Fibroblast of the aortic adventitia (primary cell): Measurements from ENCODE around the gene TRAM2. TPM values are rescaled to one million over a fixed set of nuclear protein-coding genes. Genes with fewer than 3 reads are reported as not detected.

Experiments
- DNase-seq: peaks from one replicate; pipeline ENCODE4 v3.0.0-alpha.2; 2010; ENCODE audit warnings: low read depth
- H3K4me3 ChIP-seq: 2 replicates; pipeline ENCODE4 v1.5.1; 2011; ENCODE audit warnings: low read depth, mild to moderate bottlenecking, control low read depth, low read length, moderate library complexity
- CTCF ChIP-seq: IDR thresholded peaks from 2 replicates; pipeline ENCODE4 v1.5.1; 2011; ENCODE audit warnings: mild to moderate bottlenecking, low read length, control low read depth, inconsistent platforms; ENCODE audit not compliant: insufficient read depth
- total RNA-seq: library from RNA; depleted of rRNA; stranded (reverse); fragments of >200 nt; gene quantifications from 2 replicates; pipeline ENCODE4 v1.2.3, GENCODE V29; 2012; ENCODE audit warnings: low replicate concordance

Gene TRAM2
- total RNA-seq, 1 donor = 128 TPM

GRCh38 chr6:52509281-52510212, 67.3 kb downstream of the TRAM2 start:
- DNase-seq = no peak
- no peak overlapping the region for H3K4me3 ChIP-seq
- no peak for TF ChIP-seq CTCF

GRCh38 chr6:52508261-52508739, 68.6 kb downstream of the TRAM2 start:
- DNase-seq = no peak
- no peak overlapping the region for H3K4me3 ChIP-seq
- no peak for TF ChIP-seq CTCF

- TF ChIP-seq CTCF = no peak
- no peak overlapping the region for H3K4me3 ChIP-seq
- peak; percentile 93 for DNase-seq
Observed at GRCh38 chr6:52507557-52508260, 69.2 kb downstream of the TRAM2 start.

- TF ChIP-seq CTCF = no peak
- no peak overlapping the region for H3K4me3 ChIP-seq
- no peak for DNase-seq
Observed at GRCh38 chr6:52506476-52506875, 70.4 kb downstream of the TRAM2 start.

GRCh38 chr6:52505726-52506409, 71.0 kb downstream of the TRAM2 start:
- DNase-seq = no peak
- no peak overlapping the region for H3K4me3 ChIP-seq
- peak; percentile 1 for TF ChIP-seq CTCF

DNA sequence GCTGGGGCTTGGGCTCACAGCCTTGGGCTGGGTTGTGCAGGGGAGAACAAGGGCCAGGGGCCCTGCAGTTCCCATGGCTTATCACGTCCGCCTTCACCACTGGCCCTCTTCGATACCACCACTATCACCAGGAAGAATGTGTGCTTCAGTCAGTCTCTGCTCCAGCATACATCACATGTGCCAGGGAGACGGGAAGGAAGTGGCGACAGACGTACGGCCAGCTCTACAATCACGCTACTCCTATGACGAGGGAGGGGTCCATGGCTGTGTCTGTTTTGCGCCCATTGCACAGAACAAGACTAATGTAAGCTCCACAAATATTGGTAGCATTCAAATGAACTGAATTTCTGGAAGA, 72.1 kb downstream of the TRAM2 start:
- no peak overlapping the region for H3K4me3 ChIP-seq
- DNase-seq = no peak
- TF ChIP-seq CTCF = no peak
